SK-N-SH (cell line): ENCODE results near the gene IKZF2. TPM values are rescaled to one million over a fixed set of nuclear protein-coding genes. Genes with fewer than 3 reads are reported as not detected.

ENCODE experiments used
- CTCF ChIA-PET: fragments of 300-600, 350-600 bp; formaldehyde crosslinking; extraction: SDS; loops from one replicate; lab custom pipeline; 2021; lab: Yijun Ruan, JAX
- POLR2A ChIA-PET: fragments of 350-600 bp; sonication (Branson Sonifier 250); formaldehyde crosslinking; extraction: SDS; loops from one replicate; lab custom pipeline; 2020; ENCODE audit warnings: antibody characterized with exemption, inconsistent platforms; lab: Yijun Ruan, JAX
- DNase-seq: peaks from one replicate; pipeline ENCODE4 v3.0.0; 2012
- H2AFZ ChIP-seq: fragments of 200-600 bp; sonication (generic); 2 replicates; pipeline ENCODE4 v1.8.1; 2016; ENCODE audit warnings: antibody characterized with exemption, mild to moderate bottlenecking, low read depth
- H3F3A ChIP-seq: fragments of 200-600 bp; sonication (generic); replicated peaks from 2 replicates; pipeline ENCODE3; 2016; ENCODE audit warnings: antibody characterized with exemption, mild to moderate bottlenecking; ENCODE audit not compliant: insufficient read depth
- H3K27ac ChIP-seq, 2 experiments: fragments of 200-500 bp in 1 of 2; fragments of 200-600 bp in 1 of 2; sonication (Bioruptor generic) in 1 of 2; sonication (generic), shearing (Covaris generic) in 1 of 2; 2 replicates each; pipeline versions ENCODE4 v1.5.1 to v1.6.1; 2014 to 2016; ENCODE audit warnings: low read depth in 2 of 2, inconsistent platforms in 1 of 2, low read length in 1 of 2, mild to moderate bottlenecking in 1 of 2, mixed read lengths in 1 of 2
- H3K27me3 ChIP-seq: fragments of 200-600 bp; sonication (generic), shearing (Covaris generic); 2 replicates; pipeline ENCODE4 v1.6.1; 2016; ENCODE audit warnings: mixed run types; ENCODE audit not compliant: insufficient read depth
- H3K36me3 ChIP-seq, 2 experiments: fragments of 200-500 bp in 1 of 2; fragments of 200-600 bp in 1 of 2; sonication (Bioruptor generic) in 1 of 2; sonication (generic) in 1 of 2; replicated peaks in 1 of 2; 2 replicates each; pipeline versions ENCODE3 to v1.5.1; 2014 to 2016; ENCODE audit warnings: low read length in 1 of 2, mild to moderate bottlenecking in 1 of 2; ENCODE audit not compliant: insufficient read depth in 2 of 2, control insufficient read depth in 1 of 2
- H3K4me1 ChIP-seq, 2 experiments: fragments of 200-500 bp in 1 of 2; fragments of 200-600 bp in 1 of 2; sonication (Bioruptor generic) in 1 of 2; sonication (generic), shearing (Covaris generic) in 1 of 2; 2 replicates each; pipeline versions ENCODE4 v1.5.1 to v1.6.1; 2014 to 2016; ENCODE audit warnings: low read depth in 1 of 2, low read length in 1 of 2, mixed run types in 1 of 2; ENCODE audit not compliant: insufficient read depth in 2 of 2, control insufficient read depth in 1 of 2
- H3K4me2 ChIP-seq: fragments of 200-600 bp; sonication (generic), shearing (Covaris generic); 2 replicates; pipeline ENCODE4 v1.6.1; 2017; ENCODE audit warnings: mixed run types
- H3K4me3 ChIP-seq, 2 experiments: fragments of 200-500 bp in 1 of 2; fragments of 200-600 bp in 1 of 2; sonication (Bioruptor generic) in 1 of 2; sonication (generic), shearing (Covaris generic) in 1 of 2; 2 replicates each; pipeline versions ENCODE4 v1.5.1 to v1.8.1; 2014 to 2016; ENCODE audit warnings: low read depth in 2 of 2, inconsistent platforms in 1 of 2, low read length in 1 of 2, mild to moderate bottlenecking in 1 of 2, mixed read lengths in 1 of 2, moderate library complexity in 1 of 2
- H3K79me2 ChIP-seq: fragments of 200-600 bp; sonication (generic); 2 replicates; pipeline ENCODE4 v1.8.1; 2017; ENCODE audit warnings: mild to moderate bottlenecking; ENCODE audit not compliant: insufficient read depth
- H3K9ac ChIP-seq: fragments of 200-600 bp; sonication (generic); 2 replicates; pipeline ENCODE4 v1.6.1; 2017; ENCODE audit warnings: mixed run types
- H3K9me2 ChIP-seq: fragments of 200-600 bp; sonication (generic); 2 replicates; pipeline ENCODE4 v1.6.1; 2017; ENCODE audit warnings: mixed run types
- H3K9me3 ChIP-seq: fragments of 200-600 bp; sonication (generic); 2 replicates; pipeline ENCODE4 v1.6.1; 2017; ENCODE audit warnings: mixed run types, mild to moderate bottlenecking, moderate library complexity
- H4K20me1 ChIP-seq: fragments of 200-600 bp; sonication (generic); 2 replicates; pipeline ENCODE4 v1.6.1; 2017; ENCODE audit warnings: mild to moderate bottlenecking, mixed run types; ENCODE audit not compliant: insufficient read depth
- CHD2 ChIP-seq: fragments of 150-350 bp; IDR thresholded peaks from 2 replicates; pipeline ENCODE4 v1.6.1; 2018; ENCODE audit warnings: low read length; ENCODE audit not compliant: partially characterized antibody
- ELF1 ChIP-seq: IDR thresholded peaks from 2 replicates; pipeline ENCODE4 v1.4.0; 2012
- EP300 ChIP-seq, 2 experiments: IDR thresholded peaks; 2 replicates each; pipeline versions ENCODE4 v1.4.0 to v1.6.1; 2012; ENCODE audit warnings: borderline replicate concordance in 1 of 2, low read depth in 1 of 2, low read length in 1 of 2
- EZH2phosphoT487 ChIP-seq: fragments of 200-600 bp; sonication (generic); IDR thresholded peaks from 2 replicates; pipeline ENCODE4 v1.6.1; 2017; ENCODE audit warnings: low read depth, mixed run types, mild to moderate bottlenecking, antibody characterized with exemption, moderate library complexity, borderline replicate concordance
- FOXJ3 ChIP-seq: sonication (generic); formaldehyde crosslinking; IDR thresholded peaks from 2 replicates; pipeline ENCODE4 v1.5.1; 2020; ENCODE audit warnings: mild to moderate bottlenecking, missing genetic modification reagents
- FOXM1 ChIP-seq: IDR thresholded peaks from 2 replicates; pipeline ENCODE4 v1.4.0; 2012; ENCODE audit warnings: low read depth, mild to moderate bottlenecking
- IRF3 ChIP-seq: fragments of 150-350 bp; IDR thresholded peaks from 2 replicates; pipeline ENCODE4 v1.6.1; 2016; ENCODE audit warnings: mild to moderate bottlenecking, low read depth, low read length
- NFIC ChIP-seq: IDR thresholded peaks from 2 replicates; pipeline ENCODE4 v1.4.0; 2012; ENCODE audit warnings: borderline replicate concordance
- NRF1 ChIP-seq: IDR thresholded peaks from 2 replicates; pipeline ENCODE4 v1.6.1; 2012; ENCODE audit warnings: low read depth, mild to moderate bottlenecking, low read length
- POLR2AphosphoS5 ChIP-seq: IDR thresholded peaks from 2 replicates; pipeline ENCODE4 v1.6.1; 2012; ENCODE audit warnings: low read depth, low read length
- RAD21 ChIP-seq: IDR thresholded peaks from 2 replicates; pipeline ENCODE4 v1.6.1; 2012; ENCODE audit warnings: mild to moderate bottlenecking, low read length
- RCOR1 ChIP-seq: fragments of 150-350 bp; IDR thresholded peaks from 2 replicates; pipeline ENCODE4 v1.6.1; 2017; ENCODE audit warnings: antibody characterized with exemption, low read length
- REST ChIP-seq: IDR thresholded peaks from 2 replicates; pipeline ENCODE4 v1.6.1; 2012; ENCODE audit warnings: mild to moderate bottlenecking, low read depth, low read length, moderate library complexity
- SMC3 ChIP-seq: IDR thresholded peaks from 2 replicates; pipeline ENCODE4 v1.6.1; 2012; ENCODE audit warnings: low read depth, low read length, improper control_type of control experiment
- TAF1 ChIP-seq: IDR thresholded peaks from 2 replicates; pipeline ENCODE4 v1.6.1; 2012; ENCODE audit warnings: low read depth, mild to moderate bottlenecking, low read length, moderate library complexity, borderline replicate concordance
- TCF12 ChIP-seq: IDR thresholded peaks from 2 replicates; pipeline ENCODE4 v1.4.0; 2012
- USF1 ChIP-seq: IDR thresholded peaks from 2 replicates; pipeline ENCODE4 v1.4.0; 2012; ENCODE audit warnings: low read depth, borderline replicate concordance
- USF2 ChIP-seq: fragments of 150-350 bp; IDR thresholded peaks from 2 replicates; pipeline ENCODE4 v1.6.1; 2017; ENCODE audit warnings: antibody characterized with exemption, low read length, low read depth, borderline replicate concordance
- YY1 ChIP-seq: IDR thresholded peaks from 2 replicates; pipeline ENCODE4 v1.4.0; 2012; ENCODE audit warnings: low read depth, mild to moderate bottlenecking
- ZBTB33 ChIP-seq: IDR thresholded peaks from 2 replicates; pipeline ENCODE4 v1.4.0; 2012; ENCODE audit warnings: low read depth, borderline replicate concordance
- WGBS: methylation state at CpG from one replicate; pipeline ENCODE4 v1.1.6; 2017; ENCODE audit warnings: low lambda C conversion rate; 5-methylcytosine and 5-hydroxymethylcytosine counted together
- polyA plus RNA-seq, 3 experiments: library from polyadenylated mRNA; depleted of rRNA; stranded (reverse); fragments of >200 nt; gene quantifications; 2 replicates each; pipeline ENCODE4 v1.2.3, GENCODE V29; 2012

IKZF2 gene
- polyA plus RNA-seq, 1 of the 3 experiments (the other 2 are of a cell fraction) = 1.3 TPM

- TF ChIP-seq USF1 (no peak), SMC3 (no peak), EZH2phosphoT487 (no peak), CHD2 (no peak)
These were observed 59.6 kb downstream of the IKZF2 start (continued) for GRCh38 chr2:213091765-213092164.

- WGBS = 77% methylated on average over 3 of the region's 3 CpGs
- ChIA-PET CTCF (no interaction called here), POLR2A (no interaction called here)
- Histone ChIP-seq H3K9me2 (no peaks in the 10 kb centered on the region), H2AFZ (no peak overlapping the region), H3K27me3 (no peaks in the 10 kb centered on the region), H3K4me2 (no peak overlapping the region), H4K20me1 (no peaks in the 10 kb centered on the region), H3K4me3 (no peak overlapping the region), H3K79me2 (no peaks in the 10 kb centered on the region), H3K4me1 (peaks cover 0 to 10% of the 10 kb centered on the region in 2 experiments; a peak in 2 of 4 replicates), H3F3A (peaks cover 5% of the 10 kb centered on the region), H3K9ac (no peak overlapping the region), H3K27ac (no peak overlapping the region), H3K36me3 (no peaks in the 10 kb centered on the region), H3K9me3 (no peaks in the 10 kb centered on the region)
- TF ChIP-seq CHD2 (no peak), RAD21 (no peak), EZH2phosphoT487 (no peak), TCF12 (no peak), YY1 (no peak), FOXJ3 (CRISPR knock-in tag) (no peak), RCOR1 (no peak), NRF1 (no peak), ZBTB33 (no peak), EP300 (IDR thresholded peaks at IDR 0.05; ENCODE audit: borderline replicate concordance in 1 of 2, low read depth in 1 of 2, low read length in 1 of 2) (no peak), POLR2AphosphoS5 (no peak), FOXM1 (no peak), TAF1 (no peak), REST (no peak), ELF1 (no peak), NFIC (no peak), IRF3 (no peak), USF2 (no peak)
- DNase-seq = no peak
These were observed 60.6 kb downstream of the IKZF2 start for GRCh38 chr2:213090772-213091171.
